ENCODE results near the gene DROSHA. TPM values are rescaled to one million over a fixed set of nuclear protein-coding genes. Genes with fewer than 3 reads are reported as not detected.

The DROSHA gene
- total and polyA plus RNA-seq, 4 donors, result 75.8 to 84.3 (median 82.1) TPM

Small RNAs within 50 kb of the gene (small RNA-seq; reads per million reads assigned to genes)
- gene RF00019 (ENCODE audit: low replicate concordance), result not detected

Other genes with a start within 250 kb of the DROSHA start
- gene C5orf22, start 208 bp upstream of the DROSHA start, total RNA-seq, result 10 to 100 TPM; 19.7 to 33.5 TPM
- gene C5orf22, start 208 bp upstream of the DROSHA start, polyA plus RNA-seq (ENCODE audit: insufficient read length in 2 of 2), result 10 to 100 TPM; 20.7 to 24.2 TPM
- 10 to 100 TPM; 22.1 to 40.2 TPM for gene PDZD2, start 107.0 kb upstream of the DROSHA start, total RNA-seq
- gene PDZD2, start 107.0 kb upstream of the DROSHA start, polyA plus RNA-seq (ENCODE audit: insufficient read length in 2 of 2), result 10 to 100 TPM; 33.1 to 36.8 TPM

Measured in spinal cord (tissue), 4 donors.